Measurements from ENCODE around the gene AUTS2.

The AUTS2 gene

GRCh38 chr7:70572571-70572970, 974.3 kb downstream of the AUTS2 start:
- no peak for TF ChIP-seq CTCF (IDR thresholded peaks at IDR 0.05; ENCODE audit: insufficient read depth, low read length, missing control alignments)
- POLR2A ChIA-PET: no interaction called here
- no peak overlapping the region for H3K4me3 ChIP-seq (ENCODE audit: low read depth, low read length)
- DNase-seq (ENCODE audit: low read depth, low spot score): no peak
- CTCF ChIA-PET: no interaction called here

GRCh38 chr7:70573071-70573661, 974.9 kb downstream of the AUTS2 start:
- TF ChIP-seq CTCF (IDR thresholded peaks at IDR 0.05; ENCODE audit: insufficient read depth, low read length, missing control alignments): no peak
- CTCF ChIA-PET: interaction anchor here (0.6 kb wide), 1 partner anchor 16 kb away, joined by 3 read pairs; no protein-coding TSS in a partner anchor
- DNase-seq (ENCODE audit: low read depth, low spot score): no peak
- no peak overlapping the region for H3K4me3 ChIP-seq (ENCODE audit: low read depth, low read length)
- POLR2A ChIA-PET: interaction anchor here (0.6 kb wide), 1 partner anchor 63 kb away, joined by 5 read pairs; no protein-coding TSS in a partner anchor

GRCh38 chr7:70573696-70574095, 975.4 kb downstream of the AUTS2 start:
- ChIA-PET POLR2A (interaction anchor here (0.6 kb wide), 1 partner anchor 64 kb away, joined by 5 read pairs; no protein-coding TSS in a partner anchor), CTCF (interaction anchor here (0.6 kb wide), 1 partner anchor 16 kb away, joined by 3 read pairs; no protein-coding TSS in a partner anchor)
- DNase-seq (ENCODE audit: low read depth, low spot score): no peak
- H3K4me3 ChIP-seq (ENCODE audit: low read depth, low read length): no peak overlapping the region
- no peak for TF ChIP-seq CTCF (IDR thresholded peaks at IDR 0.05; ENCODE audit: insufficient read depth, low read length, missing control alignments)

- no peak for DNase-seq (ENCODE audit: low read depth, low spot score)
- no peak overlapping the region for H3K4me3 ChIP-seq (ENCODE audit: low read depth, low read length)
- CTCF ChIA-PET: no interaction called here
- POLR2A ChIA-PET: no interaction called here
- TF ChIP-seq CTCF (IDR thresholded peaks at IDR 0.05; ENCODE audit: insufficient read depth, low read length, missing control alignments): no peak
Measured at GRCh38 chr7:70574314-70574834, 976.1 kb downstream of the AUTS2 start.

GRCh38 chr7:70574970-70575799, 976.9 kb downstream of the AUTS2 start:
- TF ChIP-seq CTCF (IDR thresholded peaks at IDR 0.05; ENCODE audit: insufficient read depth, low read length, missing control alignments): no peak
- CTCF ChIA-PET: no interaction called here
- no peak for DNase-seq (ENCODE audit: low read depth, low spot score)
- no peak overlapping the region for H3K4me3 ChIP-seq (ENCODE audit: low read depth, low read length)
- POLR2A ChIA-PET: no interaction called here

GRCh38 chr7:70577078-70577477, 978.8 kb downstream of the AUTS2 start:
- no peak overlapping the region for H3K4me3 ChIP-seq (ENCODE audit: low read depth, low read length)
- DNase-seq (ENCODE audit: low read depth, low spot score): no peak
- ChIA-PET POLR2A (no interaction called here), CTCF (interaction anchor here (0.7 to 1.5 kb wide), 2 partner anchors 121 to 167 kb away, joined by 3 read pairs; no protein-coding TSS in a partner anchor)
- TF ChIP-seq CTCF (IDR thresholded peaks at IDR 0.05; ENCODE audit: insufficient read depth, low read length, missing control alignments): no peak
